HG02588 (cell line): Measurements from ENCODE around the gene PKIG.
"Not testable (repeated sequence)": the region's sequence is repeated elsewhere in the genome, so short reads cannot be mapped to it uniquely, and the experiment has no call there.

Experiments used
- ATAC-seq: cut with Tn5 transposase; IDR thresholded peaks from one replicate; pipeline ENCODE4 v1.9.1; 2021; ENCODE audit warnings: mild to moderate bottlenecking, moderate library complexity; ENCODE audit not compliant: unreplicated experiment

Gene PKIG

GRCh38 chr20:44637522-44638372 is 55.4 kb downstream of the PKIG start:
- ATAC-seq = no peak

DNA sequence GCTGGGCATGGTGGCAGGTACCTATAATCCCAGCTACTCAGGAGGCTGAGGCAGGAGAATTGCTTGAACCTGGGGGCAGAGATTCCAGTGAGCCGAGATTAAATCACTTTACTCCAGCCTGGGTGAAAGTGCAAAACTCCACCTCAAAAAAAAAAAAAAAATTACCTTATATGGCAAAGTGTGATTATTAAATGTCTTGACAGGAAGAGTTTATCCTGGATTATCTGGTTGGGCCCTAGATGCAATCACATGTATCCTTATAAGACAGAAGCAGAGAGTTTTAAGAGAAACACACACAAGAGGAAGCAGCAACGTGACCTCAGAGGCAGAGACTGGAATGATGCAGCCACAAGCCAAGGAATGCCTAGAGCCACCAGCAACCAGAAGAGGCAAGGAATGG is 58.1 kb downstream of the PKIG start:
- no peak for ATAC-seq

GRCh38 chr20:44641325-44641724 is 58.9 kb downstream of the PKIG start:
- ATAC-seq = no peak

- no peak for ATAC-seq
Measured at GRCh38 chr20:44642203-44643153, 60.1 kb downstream of the PKIG start.

GRCh38 chr20:44643154-44643519 is 60.8 kb downstream of the PKIG start:
- no peak for ATAC-seq

DNA sequence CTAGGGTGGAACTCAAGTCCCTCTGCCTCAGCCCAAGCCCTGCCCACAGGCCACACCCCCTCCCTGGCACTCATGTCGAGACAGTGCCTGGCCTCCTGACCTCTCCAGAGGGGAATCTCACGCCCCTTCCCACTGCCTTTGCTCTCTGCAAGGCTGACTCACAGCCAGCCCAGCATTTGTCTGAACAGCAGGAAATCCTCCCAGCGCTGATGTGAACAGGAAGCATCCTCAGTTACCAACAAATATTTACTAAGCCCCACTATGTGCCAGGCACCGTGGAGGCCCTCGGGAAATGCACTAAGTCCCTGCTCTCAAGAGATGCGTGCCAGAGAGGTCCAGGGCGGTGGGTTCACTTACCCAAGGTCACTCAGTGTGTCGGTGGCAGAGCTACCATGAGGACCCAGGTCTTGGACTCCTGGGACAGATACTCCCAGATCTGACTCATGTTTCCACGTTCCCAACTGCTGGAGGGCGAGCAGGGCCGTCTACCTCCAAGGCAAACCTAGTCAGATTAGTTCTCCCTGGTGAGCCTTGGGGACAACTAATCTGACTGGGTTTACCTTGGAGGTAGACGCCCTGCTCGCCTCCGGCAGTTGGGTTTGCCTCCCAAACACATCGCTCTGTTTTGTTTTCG is 61.3 kb downstream of the PKIG start:
- ATAC-seq = no peak

DNA sequence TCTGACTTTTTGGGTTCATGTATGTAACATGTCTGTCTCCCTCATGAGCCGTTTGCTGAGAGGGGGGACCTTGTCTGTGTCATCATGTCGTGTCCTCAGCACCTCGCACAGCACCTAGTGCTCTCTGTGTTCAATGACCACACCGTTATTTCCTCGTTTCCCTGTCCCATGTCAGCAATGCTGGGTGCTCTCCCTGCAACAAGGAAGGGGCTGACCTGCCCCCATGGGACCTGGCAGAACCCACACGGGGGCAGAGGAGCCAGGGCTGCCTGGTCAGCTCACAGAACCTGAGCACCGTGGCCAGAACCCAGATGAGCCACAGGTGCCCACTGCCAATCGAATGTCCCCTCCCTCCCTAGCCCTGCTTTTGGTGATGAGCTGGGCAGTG is 61.8 kb downstream of the PKIG start:
- ATAC-seq = no peak

DNA sequence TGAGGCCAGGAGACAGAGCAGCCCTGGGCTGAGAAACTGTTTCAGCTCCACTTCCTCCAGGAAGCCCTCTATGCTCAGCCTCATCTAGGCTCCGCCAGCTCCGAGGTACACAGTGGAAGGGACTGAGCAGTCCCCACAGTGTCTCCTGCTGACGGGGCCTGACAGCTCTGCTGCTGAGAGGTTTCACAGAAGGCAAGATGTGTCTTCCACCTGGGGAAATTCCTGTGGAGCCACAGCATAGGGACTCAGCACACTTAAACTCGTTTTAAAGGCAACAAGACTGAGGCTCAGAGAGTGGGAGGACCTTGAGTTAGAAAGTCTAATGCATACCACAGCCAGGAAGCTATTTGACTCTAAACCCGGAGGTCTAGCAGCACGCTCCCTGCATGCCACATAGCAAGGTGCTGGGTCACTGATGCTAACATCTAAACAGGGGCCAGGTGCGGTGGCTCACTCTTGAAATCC is 62.3 kb downstream of the PKIG start:
- ATAC-seq = no peak

DNA sequence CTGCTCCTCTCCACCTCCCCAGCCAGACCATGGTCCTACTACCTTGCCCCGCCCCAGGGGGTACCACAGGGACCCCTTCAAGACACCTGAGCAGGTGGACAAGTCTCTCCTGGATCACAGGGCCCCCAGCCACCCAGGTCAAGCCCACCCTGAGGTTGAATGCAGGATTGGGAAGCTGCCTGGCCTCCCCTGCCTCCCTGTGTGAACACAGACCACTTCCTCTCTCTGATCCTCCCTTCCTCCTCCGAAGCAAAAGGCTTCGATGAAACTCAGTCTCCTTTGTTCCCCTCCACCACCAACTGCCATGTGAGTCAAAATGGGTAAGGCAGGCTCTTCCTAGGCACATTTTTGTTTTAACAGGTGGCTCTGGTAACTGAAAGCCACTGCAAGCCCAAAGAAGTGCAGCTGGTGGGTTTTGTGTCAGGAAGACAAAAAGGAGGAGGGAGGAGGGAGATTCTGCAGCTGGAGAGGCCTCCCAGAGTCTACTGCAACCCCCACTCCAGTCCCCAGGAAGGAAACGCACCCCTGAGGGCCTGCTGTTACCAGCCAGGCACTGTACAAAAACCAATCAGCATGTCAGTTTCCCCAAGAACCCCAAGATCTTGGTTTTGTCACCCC is 63.8 kb downstream of the PKIG start:
- peak; percentile 29 for ATAC-seq

DNA sequence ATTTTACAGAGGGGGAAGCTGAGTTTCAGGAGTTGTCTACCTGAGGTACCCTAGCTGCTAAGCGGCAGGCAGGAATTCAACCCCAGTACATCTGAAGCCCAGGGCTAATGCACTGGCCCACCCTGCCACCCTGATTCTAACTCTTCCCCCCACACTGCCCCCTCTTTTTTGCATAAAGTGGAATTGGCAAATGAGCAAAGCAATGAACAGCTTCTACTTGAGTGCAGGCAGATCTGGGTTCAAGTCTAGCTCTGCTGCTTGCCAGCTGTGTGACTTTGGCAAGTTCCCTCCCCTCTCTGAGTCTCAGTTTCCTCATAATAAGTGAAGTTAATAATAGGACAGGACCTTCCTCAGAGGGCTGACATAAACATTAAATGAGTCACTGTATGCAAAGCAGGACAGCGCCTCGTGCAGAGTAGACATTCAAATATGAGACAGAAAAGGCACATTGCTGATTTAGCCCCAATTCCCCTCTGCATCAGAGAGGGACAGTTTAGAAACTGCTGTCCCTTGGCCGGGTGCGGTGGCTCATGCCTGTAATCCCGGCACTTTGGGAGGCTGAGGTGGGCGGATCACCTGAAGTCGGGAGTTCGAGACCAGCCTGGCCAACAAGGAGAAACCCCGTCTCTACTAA is 64.4 kb downstream of the PKIG start:
- ATAC-seq = peak; percentile 31

GRCh38 chr20:44648068-44648467 is 65.7 kb downstream of the PKIG start:
- ATAC-seq = no peak

DNA sequence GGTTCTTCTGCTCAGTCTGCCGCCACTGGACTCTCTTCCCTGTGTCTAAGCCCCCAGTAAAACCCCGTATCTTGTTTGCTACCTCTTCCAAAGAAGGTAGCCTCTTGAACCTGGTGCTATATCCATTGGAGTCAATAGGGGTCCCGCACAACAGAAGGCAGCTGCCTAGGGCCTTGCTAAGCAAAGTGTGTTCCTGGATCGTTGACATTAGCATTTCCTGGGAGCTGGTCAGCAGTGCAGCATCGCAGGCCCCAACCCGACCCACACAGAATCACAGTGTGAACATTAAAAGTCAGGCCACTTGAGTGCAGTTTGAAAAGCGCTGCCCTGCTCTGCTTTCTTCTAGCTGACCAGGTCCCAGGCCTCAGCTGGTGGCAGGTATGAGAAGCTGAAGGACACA is 66.2 kb downstream of the PKIG start:
- ATAC-seq = no peak

DNA sequence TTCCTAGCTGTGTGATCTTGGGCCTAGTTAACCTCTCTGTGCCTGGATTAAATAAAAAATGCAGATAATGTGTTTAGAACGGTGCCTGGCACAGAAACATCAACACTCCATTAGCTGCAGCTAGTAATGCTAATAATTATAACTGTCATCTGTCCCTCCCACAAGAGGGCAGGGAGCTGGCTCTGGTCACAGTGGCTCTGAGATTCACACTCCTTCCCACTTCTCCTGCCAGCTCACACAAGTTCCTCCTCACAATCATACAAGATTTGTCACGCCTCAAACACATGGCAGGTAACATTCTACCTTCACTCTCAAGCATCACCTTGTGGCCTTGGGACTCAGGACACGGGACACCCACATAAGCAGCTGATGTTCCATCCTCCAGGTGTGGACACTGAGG is 66.7 kb downstream of the PKIG start:
- no peak for ATAC-seq

DNA sequence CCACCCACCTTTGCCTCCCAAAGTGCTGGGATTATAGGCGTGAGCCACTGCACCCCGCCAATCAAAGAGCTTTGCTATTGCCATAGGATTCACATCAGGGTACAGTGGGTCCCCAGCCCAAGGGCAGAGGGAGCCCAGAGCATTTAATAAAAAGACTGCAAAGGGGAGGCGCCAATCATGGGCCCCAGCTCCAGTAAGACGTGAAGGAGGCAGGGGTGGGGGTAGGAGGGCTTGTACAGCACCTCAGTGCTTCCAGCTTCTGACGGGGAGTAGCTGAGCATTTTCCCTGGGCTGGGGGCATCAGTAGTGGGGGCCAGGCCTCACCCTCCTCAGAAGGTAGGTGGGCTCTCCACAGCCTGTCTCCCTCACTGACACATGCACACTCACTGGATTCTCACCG is 67.6 kb downstream of the PKIG start:
- no peak for ATAC-seq

DNA sequence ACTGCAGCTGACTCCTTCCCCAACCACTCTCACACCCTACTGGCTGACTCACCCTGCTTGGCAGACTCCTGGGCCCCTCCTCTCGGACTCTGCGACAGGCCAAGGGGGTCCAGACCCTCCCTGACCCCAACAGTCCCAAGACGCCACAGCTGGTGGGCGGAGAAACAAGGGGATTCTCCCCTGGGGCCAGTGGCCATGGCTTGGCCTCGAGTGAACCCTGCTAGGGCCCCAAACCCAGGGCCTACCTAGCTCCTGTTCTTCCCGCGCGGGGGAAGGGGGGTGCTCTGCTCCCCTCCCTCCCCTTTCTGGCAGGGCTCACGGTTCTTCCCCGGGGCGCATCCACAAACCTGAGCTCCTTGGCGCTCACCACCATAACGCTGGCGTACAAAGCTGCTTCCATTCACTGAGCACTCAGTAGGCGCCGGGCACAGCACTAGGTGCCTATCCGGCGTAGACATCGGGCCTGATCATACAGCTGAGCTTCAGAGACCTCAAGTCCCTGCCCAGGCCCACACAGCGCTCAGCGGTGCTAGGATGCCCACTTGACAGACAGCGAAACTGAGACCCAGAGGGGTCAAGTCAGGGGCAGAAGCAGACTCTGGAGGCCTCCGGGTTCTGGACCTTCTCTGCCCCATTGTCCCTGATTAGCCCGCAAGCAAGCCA is 68.5 kb downstream of the PKIG start:
- ATAC-seq = no peak

GRCh38 chr20:44651434-44651683 is 69.0 kb downstream of the PKIG start:
- no peak for ATAC-seq

DNA sequence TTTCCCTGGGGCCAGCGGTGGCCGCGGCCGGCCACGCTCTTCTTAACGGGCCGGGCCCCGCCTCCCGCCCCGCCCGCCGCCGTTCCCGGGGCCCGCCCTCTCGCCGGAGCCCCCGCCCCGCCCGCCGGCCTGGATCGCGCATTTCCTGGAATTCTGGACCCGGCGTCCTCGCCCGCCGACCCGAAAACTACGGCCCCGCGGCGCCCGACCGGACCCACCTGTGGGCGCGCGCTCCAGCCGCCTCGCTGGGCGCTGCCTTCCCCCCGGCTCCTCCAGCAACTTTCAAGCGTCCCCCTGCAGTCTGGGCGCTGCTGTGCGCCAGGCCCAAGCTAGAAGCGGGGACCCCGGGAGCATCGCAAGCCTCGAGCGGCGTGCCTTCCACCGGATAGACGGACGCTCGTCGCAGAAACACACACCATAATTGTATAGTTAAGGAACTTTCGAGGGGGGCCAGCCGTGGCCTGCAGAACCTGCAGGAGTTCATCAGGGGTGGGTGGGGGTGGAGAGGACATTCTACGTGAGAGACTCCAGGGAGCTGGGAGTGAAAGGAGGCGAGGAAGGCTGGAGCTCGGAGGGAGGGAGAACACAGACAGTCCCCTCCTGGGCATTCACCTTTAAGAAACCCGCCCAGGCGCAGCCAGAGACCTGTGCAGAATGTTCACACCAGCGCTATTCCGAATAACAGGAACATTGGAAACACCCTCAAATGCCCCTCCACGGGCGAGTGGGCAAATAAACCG is 69.5 kb downstream of the PKIG start, which contains the start of gene ADA:
TSS of gene ADA (minus strand) at position 16 of the 740 bp plus-strand sequence. CDS start 92 bp downstream, outside the sequence.
- peak; percentile 33 for ATAC-seq

GRCh38 chr20:44653546-44653945 is 71.2 kb downstream of the PKIG start:
- no peak for ATAC-seq

DNA sequence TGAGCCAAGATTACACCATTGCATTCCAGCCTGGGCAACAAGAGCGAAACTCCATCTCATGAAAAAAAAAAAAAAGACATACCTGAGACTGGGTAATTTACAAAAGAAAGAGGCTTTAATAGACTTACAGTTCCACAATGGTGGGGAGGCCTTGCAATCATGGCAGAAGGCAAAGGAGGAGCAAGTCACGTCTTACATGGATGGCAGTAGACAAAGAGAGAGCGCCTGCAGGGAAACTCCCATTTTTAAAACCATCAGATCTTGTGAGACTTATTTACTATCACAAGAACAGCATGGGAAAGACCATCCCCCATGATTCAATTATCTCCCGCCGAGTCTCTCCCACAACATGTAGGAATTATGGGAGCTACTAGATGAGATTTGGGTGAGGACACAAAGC is 71.8 kb downstream of the PKIG start:
- ATAC-seq = not testable (repeated sequence)
